HepG2 (cell line): ENCODE data around the gene ITIH3. TPM values are rescaled to one million over a fixed set of nuclear protein-coding genes. Genes with fewer than 3 reads are reported as not detected.

Source experiments
- ARNT ChIP-seq: fragments of 450-650 bp; IDR thresholded peaks from 2 replicates; pipeline ENCODE4 v1.6.1; 2017
- ATF6 ChIP-seq: sonication (generic); formaldehyde crosslinking; conservative IDR thresholded peaks from 2 replicates; pipeline ENCODE4 v1.4.0; 2020; ENCODE audit warnings: missing genetic modification reagents
- BRF2 ChIP-seq: sonication (generic); formaldehyde crosslinking; IDR thresholded peaks from 2 replicates; pipeline ENCODE4 v1.8.1; 2022; ENCODE audit warnings: mild to moderate bottlenecking, missing genetic modification reagents
- ELF1 ChIP-seq: sonication (generic); formaldehyde crosslinking; IDR thresholded peaks from 2 replicates; pipeline ENCODE4 v1.4.0; 2020; ENCODE audit warnings: missing genetic modification reagents
- NAIF1 ChIP-seq: sonication (generic); formaldehyde crosslinking; IDR thresholded peaks from 2 replicates; pipeline ENCODE4 v1.5.0; 2020; ENCODE audit warnings: mild to moderate bottlenecking, missing genetic modification reagents, borderline replicate concordance
- RFX5 ChIP-seq: IDR thresholded peaks from 2 replicates; pipeline ENCODE4 v1.6.1; 2011; ENCODE audit warnings: low read depth, low read length, improper control_type of control experiment
- SIX1 ChIP-seq: sonication (generic); formaldehyde crosslinking; IDR thresholded peaks from 2 replicates; pipeline ENCODE4 v1.4.0; 2020; ENCODE audit warnings: missing genetic modification reagents, borderline replicate concordance
- ZNF20 ChIP-seq: sonication (generic); formaldehyde crosslinking; IDR thresholded peaks from 2 replicates; pipeline ENCODE4 v1.4.0; 2020; ENCODE audit warnings: mild to moderate bottlenecking, moderate library complexity, missing genetic modification reagents
- ZNF207 ChIP-seq: fragments of 450-650 bp; IDR thresholded peaks from 2 replicates; pipeline ENCODE4 v1.6.1; 2016; ENCODE audit warnings: antibody characterized with exemption, borderline replicate concordance
- ZNF605 ChIP-seq: sonication (generic); formaldehyde crosslinking; IDR thresholded peaks from 2 replicates; pipeline ENCODE4 v1.8.0; 2022; ENCODE audit warnings: mild to moderate bottlenecking, missing genetic modification reagents
- ZNF629 ChIP-seq: sonication (generic); formaldehyde crosslinking; conservative IDR thresholded peaks from 2 replicates; pipeline ENCODE4 v1.5.0; 2020; ENCODE audit warnings: missing genetic modification reagents
- polyA plus RNA-seq, 8 experiments: library from polyadenylated mRNA; depleted of rRNA in 3 of 8; stranded (reverse) in 7 of 8; unstranded in 1 of 8; fragments of >200 nt; fragmentation: Illumina TruSeq in 4 of 8; extraction: Trizol in 4 of 8; gene quantifications; 2 replicates each; pipeline versions ENCODE4 v1.2.1 to v1.2.3, GENCODE V29; 2011 to 2016; ENCODE audit warnings: low read depth in 4 of 8, missing spikeins in 1 of 8, mixed read lengths in 1 of 8; ENCODE audit not compliant: insufficient read depth in 1 of 8
- total RNA-seq, 5 experiments: library from RNA; depleted of rRNA; stranded (reverse); fragments of >200 nt; fragmentation: Illumina TruSeq; extraction: Trizol; gene quantifications; 2 replicates each; pipeline ENCODE4 v1.2.3, GENCODE V29; 2016; ENCODE audit warnings: low read depth in 1 of 5
- TF ChIP-seq, protein P1 (sequence below): sonication (generic); formaldehyde crosslinking; IDR thresholded peaks from 2 replicates; pipeline ENCODE4 v1.4.0; 2020; ENCODE audit warnings: missing genetic modification reagents, low read depth, mild to moderate bottlenecking, borderline replicate concordance
- TF ChIP-seq, protein P2 (sequence below), 2 experiments: IDR thresholded peaks; 2 replicates each; pipeline ENCODE4 v1.6.1; 2011 to 2012; ENCODE audit warnings: low read length in 2 of 2, borderline replicate concordance in 1 of 2, low read depth in 1 of 2, mild to moderate bottlenecking in 1 of 2, moderate library complexity in 1 of 2

The ITIH3 gene
- total and polyA plus RNA-seq, 2 of the 13 experiments (the other 11 are each of a cell fraction or from before 2014, with no cell fraction given) = 105 to 632 TPM

GRCh38 chr3:52831500-52832301 is 37.1 kb downstream of the ITIH3 start (continued):
- no peak for TF ChIP-seq BRF2
- no peak for TF ChIP-seq ATF6 (CRISPR knock-in tag)
- no peak for TF ChIP-seq ZNF605 (CRISPR knock-in tag)
- peak; percentile 46; the same call in 1 of the 2 replicates for TF ChIP-seq ZNF629 (CRISPR knock-in tag)
- TF ChIP-seq, protein P1, sequence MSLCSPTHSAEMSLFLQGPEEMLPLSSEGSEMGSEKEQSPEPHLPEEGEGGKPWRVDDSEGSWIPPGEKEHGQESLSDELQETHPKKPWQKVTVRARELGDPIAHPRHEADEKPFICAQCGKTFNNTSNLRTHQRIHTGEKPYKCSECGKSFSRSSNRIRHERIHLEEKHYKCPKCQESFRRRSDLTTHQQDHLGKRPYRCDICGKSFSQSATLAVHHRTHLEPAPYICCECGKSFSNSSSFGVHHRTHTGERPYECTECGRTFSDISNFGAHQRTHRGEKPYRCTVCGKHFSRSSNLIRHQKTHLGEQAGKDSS (CRISPR knock-in tag) = no peak
- TF ChIP-seq ZNF20 (CRISPR knock-in tag) = no peak
- TF ChIP-seq ARNT = no peak
- no peak for TF ChIP-seq RFX5
- no peak for TF ChIP-seq ZNF207
- no peak for TF ChIP-seq SIX1
- TF ChIP-seq NAIF1 (CRISPR knock-in tag) = no peak
- TF ChIP-seq, protein P2, sequence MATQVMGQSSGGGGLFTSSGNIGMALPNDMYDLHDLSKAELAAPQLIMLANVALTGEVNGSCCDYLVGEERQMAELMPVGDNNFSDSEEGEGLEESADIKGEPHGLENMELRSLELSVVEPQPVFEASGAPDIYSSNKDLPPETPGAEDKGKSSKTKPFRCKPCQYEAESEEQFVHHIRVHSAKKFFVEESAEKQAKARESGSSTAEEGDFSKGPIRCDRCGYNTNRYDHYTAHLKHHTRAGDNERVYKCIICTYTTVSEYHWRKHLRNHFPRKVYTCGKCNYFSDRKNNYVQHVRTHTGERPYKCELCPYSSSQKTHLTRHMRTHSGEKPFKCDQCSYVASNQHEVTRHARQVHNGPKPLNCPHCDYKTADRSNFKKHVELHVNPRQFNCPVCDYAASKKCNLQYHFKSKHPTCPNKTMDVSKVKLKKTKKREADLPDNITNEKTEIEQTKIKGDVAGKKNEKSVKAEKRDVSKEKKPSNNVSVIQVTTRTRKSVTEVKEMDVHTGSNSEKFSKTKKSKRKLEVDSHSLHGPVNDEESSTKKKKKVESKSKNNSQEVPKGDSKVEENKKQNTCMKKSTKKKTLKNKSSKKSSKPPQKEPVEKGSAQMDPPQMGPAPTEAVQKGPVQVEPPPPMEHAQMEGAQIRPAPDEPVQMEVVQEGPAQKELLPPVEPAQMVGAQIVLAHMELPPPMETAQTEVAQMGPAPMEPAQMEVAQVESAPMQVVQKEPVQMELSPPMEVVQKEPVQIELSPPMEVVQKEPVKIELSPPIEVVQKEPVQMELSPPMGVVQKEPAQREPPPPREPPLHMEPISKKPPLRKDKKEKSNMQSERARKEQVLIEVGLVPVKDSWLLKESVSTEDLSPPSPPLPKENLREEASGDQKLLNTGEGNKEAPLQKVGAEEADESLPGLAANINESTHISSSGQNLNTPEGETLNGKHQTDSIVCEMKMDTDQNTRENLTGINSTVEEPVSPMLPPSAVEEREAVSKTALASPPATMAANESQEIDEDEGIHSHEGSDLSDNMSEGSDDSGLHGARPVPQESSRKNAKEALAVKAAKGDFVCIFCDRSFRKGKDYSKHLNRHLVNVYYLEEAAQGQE (IDR thresholded peaks at IDR 0.05; ENCODE audit: borderline replicate concordance in 1 of 2, low read depth in 1 of 2, low read length in 2 of 2) = no peak
- no peak for TF ChIP-seq ELF1 (CRISPR knock-in tag)
